ENCODE results near the gene PGLYRP2.
"Not testable (repeated sequence)": the region's sequence is repeated elsewhere in the genome, so short reads cannot be mapped to it uniquely, and the experiment has no call there.

GRCh38 chr19:15515227-15515625, 35.9 kb upstream of the PGLYRP2 start:
- not testable (repeated sequence) for TF ChIP-seq EZH2, CTCF, EZH2phosphoT487 (IDR thresholded peaks at IDR 0.05)

Data from neural progenitor cell (in vitro differentiated cells).